Endothelial cell of umbilical vein (primary cell): ENCODE results near the gene VANGL1.

ENCODE experiments used
- CTCF ChIP-seq, 2 donors: IDR thresholded peaks; 1 replicate in 1 of 2; 2 replicates in 1 of 2; pipeline ENCODE4 v1.5.1; 2011; ENCODE audit warnings: low read length in 2 of 2, mild to moderate bottlenecking in 2 of 2, moderate library complexity in 2 of 2, control low read depth in 1 of 2, inconsistent platforms in 1 of 2, low read depth in 1 of 2; ENCODE audit not compliant: insufficient read depth in 1 of 2; ENCODE audit errors: extremely low read depth in 1 of 2
- EZH2 ChIP-seq: IDR thresholded peaks from 2 replicates; pipeline ENCODE4 v1.6.1; 2012; ENCODE audit warnings: borderline replicate concordance, low read depth, mild to moderate bottlenecking, moderate library complexity, low read length, inconsistent platforms; ENCODE audit not compliant: severe bottlenecking
- FOS ChIP-seq: IDR thresholded peaks from 2 replicates; pipeline ENCODE4 v1.6.1; 2011; ENCODE audit warnings: mild to moderate bottlenecking, low read length, moderate library complexity, borderline replicate concordance; ENCODE audit not compliant: insufficient read depth
- GATA2 ChIP-seq: IDR thresholded peaks from 2 replicates; pipeline ENCODE4 v1.7.0; 2011; ENCODE audit warnings: low read depth, mild to moderate bottlenecking, moderate library complexity, mixed read lengths, low read length; ENCODE audit not compliant: insufficient read length, insufficient read depth
- JUN ChIP-seq: IDR thresholded peaks from 2 replicates; pipeline ENCODE4 v1.6.1; 2011; ENCODE audit warnings: borderline replicate concordance, low read depth; ENCODE audit not compliant: insufficient read length, insufficient read depth
- MYC ChIP-seq: IDR thresholded peaks from one replicate; pipeline ENCODE4 v1.6.1; 2011; ENCODE audit warnings: mild to moderate bottlenecking, low read depth, low read length
- POLR2A ChIP-seq: IDR thresholded peaks from 2 replicates; pipeline ENCODE4 v1.6.1; 2012; ENCODE audit warnings: low read depth, mild to moderate bottlenecking, control low read depth, low read length
- POLR2AphosphoS5 ChIP-seq: IDR thresholded peaks from 2 replicates; pipeline ENCODE4 v1.6.1; 2012; ENCODE audit warnings: low read depth, mild to moderate bottlenecking, control low read depth, low read length, moderate library complexity; ENCODE audit not compliant: insufficient read depth
- TF ChIP-seq, protein P1 (sequence below): IDR thresholded peaks from 2 replicates; pipeline ENCODE4 v1.6.1; 2011; ENCODE audit not compliant: insufficient read depth, insufficient read length

DNA sequence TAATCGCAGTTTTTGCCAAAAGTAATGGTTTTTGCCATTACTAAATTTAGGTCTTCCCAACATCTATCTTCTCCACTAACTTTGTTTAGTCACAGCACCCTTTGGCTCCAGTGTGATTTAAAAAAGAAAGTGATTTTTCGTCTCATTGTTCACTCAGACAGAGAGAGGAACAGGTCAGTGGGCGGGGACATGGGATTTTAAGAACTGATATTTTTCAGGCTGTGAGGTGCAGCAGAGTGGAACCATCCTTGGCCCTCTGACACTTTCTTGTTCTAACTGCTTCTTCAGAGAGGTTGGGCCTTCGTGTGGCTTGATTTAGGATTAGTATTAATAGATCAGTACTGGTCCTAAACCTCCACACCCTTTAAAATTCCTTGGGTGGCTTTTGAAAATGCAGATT, 88.0 kb downstream of the VANGL1 start:
- TF ChIP-seq CTCF (IDR thresholded peaks at IDR 0.05; ENCODE audit: extremely low read depth in 1 of 2, insufficient read depth in 1 of 2, low read depth in 1 of 2, low read length in 2 of 2) (no peak), POLR2A (no peak), JUN (no peak), EZH2 (no peak), POLR2AphosphoS5 (no peak), FOS (no peak), MYC (no peak), GATA2 (no peak)
- TF ChIP-seq, protein P1, sequence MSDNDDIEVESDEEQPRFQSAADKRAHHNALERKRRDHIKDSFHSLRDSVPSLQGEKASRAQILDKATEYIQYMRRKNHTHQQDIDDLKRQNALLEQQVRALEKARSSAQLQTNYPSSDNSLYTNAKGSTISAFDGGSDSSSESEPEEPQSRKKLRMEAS: no peak
